GM12878 (cell line): ENCODE results near the gene SUSD1. TPM values are rescaled to one million over a fixed set of nuclear protein-coding genes. Genes with fewer than 3 reads are reported as not detected.

Experiments used
- ATF7 ChIP-seq: fragments of 450-650 bp; IDR thresholded peaks from 2 replicates; pipeline ENCODE4 v1.6.1; 2016; ENCODE audit warnings: low read depth, mild to moderate bottlenecking
- BCLAF1 ChIP-seq: fragments of 450-650 bp; IDR thresholded peaks from 2 replicates; pipeline ENCODE4 v1.6.1; 2017; ENCODE audit warnings: antibody characterized with exemption, mild to moderate bottlenecking, moderate library complexity
- BHLHE40 ChIP-seq, 2 experiments: fragments of 450-650 bp in 1 of 2; IDR thresholded peaks; 2 replicates each; pipeline ENCODE4 v1.6.1; 2011 to 2017; ENCODE audit warnings: low read depth in 2 of 2, borderline replicate concordance in 1 of 2, improper control_type of control experiment in 1 of 2, low read length in 1 of 2, mild to moderate bottlenecking in 1 of 2
- CHD2 ChIP-seq: IDR thresholded peaks from 2 replicates; pipeline ENCODE4 v1.6.1; 2011; ENCODE audit warnings: low read depth, low read length, improper control_type of control experiment, borderline replicate concordance
- FOXK2 ChIP-seq: fragments of 450-650 bp; IDR thresholded peaks from 2 replicates; pipeline ENCODE4 v1.6.1; 2017; ENCODE audit warnings: mild to moderate bottlenecking, moderate library complexity
- HDAC6 ChIP-seq: fragments of 200-600 bp; sonication (generic); IDR thresholded peaks from one replicate; pipeline ENCODE4 v1.8.0; 2017; ENCODE audit warnings: antibody characterized with exemption; ENCODE audit not compliant: unreplicated experiment
- LARP7 ChIP-seq: fragments of 450-650 bp; IDR thresholded peaks from 2 replicates; pipeline ENCODE4 v1.6.1; 2017; ENCODE audit warnings: mild to moderate bottlenecking
- NR2F1 ChIP-seq: fragments of 450-650 bp; conservative IDR thresholded peaks from 2 replicates; pipeline ENCODE4 v1.6.1; 2017; ENCODE audit warnings: mild to moderate bottlenecking
- PAX5 ChIP-seq: IDR thresholded peaks from 2 replicates; pipeline ENCODE4 v1.6.1; 2011; ENCODE audit warnings: low read depth, low read length, borderline replicate concordance
- PKNOX1 ChIP-seq: fragments of 450-650 bp; IDR thresholded peaks from 2 replicates; pipeline ENCODE4 v1.6.1; 2016; ENCODE audit warnings: mild to moderate bottlenecking
- POLR2A ChIP-seq: IDR thresholded peaks from 2 replicates; pipeline ENCODE4 v1.6.1; 2011; ENCODE audit warnings: low read depth, mild to moderate bottlenecking, low read length
- POLR2AphosphoS2 ChIP-seq: IDR thresholded peaks from 2 replicates; pipeline ENCODE4 v1.6.1; 2011; ENCODE audit warnings: low read depth, mild to moderate bottlenecking, low read length, improper control_type of control experiment, moderate library complexity
- RELB ChIP-seq: fragments of 450-650 bp; IDR thresholded peaks from 2 replicates; pipeline ENCODE4 v1.6.1; 2017; ENCODE audit warnings: low read depth, mild to moderate bottlenecking, moderate library complexity
- SMC3 ChIP-seq: IDR thresholded peaks from 2 replicates; pipeline ENCODE4 v1.6.1; 2011; ENCODE audit warnings: low read length, improper control_type of control experiment, borderline replicate concordance
- SP1 ChIP-seq: IDR thresholded peaks from one replicate; pipeline ENCODE4 v1.6.1; 2011; ENCODE audit warnings: low read depth, low read length
- SREBF2 ChIP-seq: IDR thresholded peaks from 2 replicates; pipeline ENCODE4 v1.6.1; 2012; ENCODE audit warnings: mild to moderate bottlenecking, low read length
- TBL1XR1 ChIP-seq: IDR thresholded peaks from 2 replicates; pipeline ENCODE4 v1.6.1; 2012; ENCODE audit warnings: low read depth, low read length, improper control_type of control experiment
- ZBTB4 ChIP-seq: fragments of 450-650 bp; formaldehyde crosslinking; IDR thresholded peaks from 2 replicates; pipeline ENCODE4 v1.4.0; 2022; ENCODE audit warnings: mild to moderate bottlenecking, moderate library complexity
- ZNF274 ChIP-seq: IDR thresholded peaks from one replicate; pipeline ENCODE4 v1.8.0; 2011; ENCODE audit not compliant: insufficient read length, insufficient read depth
- ZNF384 ChIP-seq: IDR thresholded peaks from 2 replicates; pipeline ENCODE4 v1.6.1; 2012; ENCODE audit warnings: low read depth, mild to moderate bottlenecking, low read length, improper control_type of control experiment, borderline replicate concordance
- polyA plus RNA-seq, 11 experiments: library from polyadenylated mRNA; depleted of rRNA in 4 of 11; unstranded in 6 of 11; stranded (reverse) in 5 of 11; fragments of >200 nt; fragmentation: Nextera tagmentation in 4 of 11; fragmentation: Illumina TruSeq in 1 of 11; extraction: Ambion mirVana in 4 of 11; extraction: Trizol in 1 of 11; gene quantifications; 1 replicate in 1 of 11; 2 replicates in 10 of 11; pipeline versions ENCODE4 v1.2.1 to v1.2.3, GENCODE V29; 2011 to 2016; ENCODE audit warnings: inconsistent platforms in 2 of 11, missing spikeins in 2 of 11, low read depth in 1 of 11
- total RNA-seq, 4 experiments: library from RNA; depleted of rRNA in 3 of 4; stranded (reverse); fragments of >200 nt in 3 of 4; fragmentation: Illumina TruSeq in 1 of 4; extraction: Trizol in 1 of 4; gene quantifications; 2 replicates each; pipeline versions ENCODE4 v1.2.1 to v1.2.3, GENCODE V29; 2013 to 2021

SUSD1 gene
- total and polyA plus RNA-seq, 10 of the 15 experiments (the other 5 are each of a cell fraction or from before 2014, with no cell fraction given): 6.7 to 20.8 (median 13.2) TPM

- TF ChIP-seq BCLAF1 (no peak), HDAC6 (peak; percentile 16), LARP7 (no peak), SREBF2 (no peak), POLR2AphosphoS2 (no peak), FOXK2 (no peak), ATF7 (no peak), ZBTB4 (CRISPR knock-in tag) (0 out of 2 replicates have a peak, but pooled peaks have one; percentile 11), SP1 (no peak), NR2F1 (no peak), ZNF274 (no peak), PAX5 (0 out of 2 replicates have a peak, but pooled peaks have one; percentile 7), RELB (peak; percentile 87), SMC3 (no peak), POLR2A (peak; percentile 58; the same call in 1 of the 2 replicates), TBL1XR1 (peak; percentile 74; the same call in 1 of the 2 replicates), PKNOX1 (no peak), CHD2 (0 out of 2 replicates have a peak, but pooled peaks have one; percentile 36), ZNF384 (no peak), BHLHE40 (IDR thresholded peaks at IDR 0.05; ENCODE audit: borderline replicate concordance in 1 of 2, low read depth in 2 of 2, low read length in 1 of 2) (no peak)
Measured at GRCh38 chr9:112033237-112034215, 141.6 kb downstream of the SUSD1 start (continued).
